BE2C (cell line): Measurements from ENCODE around the gene WDR72.

Source experiments
- DNase-seq: peaks from one replicate; pipeline ENCODE4 v3.0.0-alpha.2; 2020
- H3K27me3 ChIP-seq: fragments of 250-450 bp; sonication (Bioruptor Pico); 2 replicates; pipeline ENCODE4 v1.5.1; 2020; ENCODE audit warnings: mild to moderate bottlenecking
- H3K36me3 ChIP-seq: fragments of 250-450 bp; sonication (Bioruptor Pico); 2 replicates; pipeline ENCODE4 v1.5.1; 2020; ENCODE audit warnings: mild to moderate bottlenecking
- H3K4me1 ChIP-seq: fragments of 250-450 bp; sonication (Bioruptor Pico); 2 replicates; pipeline ENCODE4 v1.5.1; 2020
- H3K4me3 ChIP-seq: 2 replicates; pipeline ENCODE4 v1.5.1; 2011; ENCODE audit warnings: low read depth, low read length
- H3K9me3 ChIP-seq: fragments of 250-450 bp; sonication (Bioruptor Pico); 2 replicates; pipeline ENCODE4 v1.5.1; 2020
- TF ChIP-seq, protein P1 (sequence below): IDR thresholded peaks from 2 replicates; pipeline ENCODE4 v1.5.1; 2012; ENCODE audit warnings: mild to moderate bottlenecking, low read depth, low read length

The WDR72 gene

DNA sequence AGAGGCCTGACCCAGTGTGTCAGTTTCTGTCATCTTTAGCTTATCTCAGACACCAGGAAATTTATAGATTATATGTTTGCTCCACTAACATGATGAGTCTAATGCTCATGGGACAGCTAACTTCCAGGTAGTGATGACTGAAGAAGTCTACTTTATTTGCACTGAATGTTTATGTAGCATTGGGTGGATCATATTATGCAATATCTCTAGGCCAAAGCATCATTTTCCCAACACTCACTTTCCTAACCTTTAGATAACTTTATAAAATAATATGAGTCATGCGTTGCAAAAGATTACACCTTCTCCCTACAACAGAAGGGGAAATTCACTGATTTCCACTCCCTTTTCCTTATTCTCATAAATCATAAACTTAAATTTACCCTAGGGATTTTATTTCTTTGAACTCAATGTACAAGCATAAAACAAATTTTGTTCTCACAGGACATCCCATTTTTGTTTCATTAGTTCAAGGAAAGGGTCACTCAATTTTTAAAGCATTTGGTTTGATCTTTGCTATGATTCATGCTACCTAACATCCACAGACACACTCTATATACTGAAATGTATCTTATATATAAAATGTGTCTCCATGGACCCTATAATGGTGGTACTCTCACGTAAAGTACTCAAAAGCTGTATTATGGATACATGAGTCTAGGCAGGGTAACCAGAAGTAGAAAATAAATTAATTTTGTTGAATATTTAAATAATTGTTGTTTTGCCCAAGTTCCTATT is 225.2 kb downstream of the WDR72 start:
- H3K4me1 ChIP-seq: no peaks in the 10 kb centered on the region
- H3K36me3 ChIP-seq: no peaks in the 10 kb centered on the region
- H3K27me3 ChIP-seq: no peaks in the 10 kb centered on the region
- H3K4me3 ChIP-seq: no peak overlapping the region
- no peaks in the 10 kb centered on the region for H3K9me3 ChIP-seq
- no peak for DNase-seq
- TF ChIP-seq, protein P1, sequence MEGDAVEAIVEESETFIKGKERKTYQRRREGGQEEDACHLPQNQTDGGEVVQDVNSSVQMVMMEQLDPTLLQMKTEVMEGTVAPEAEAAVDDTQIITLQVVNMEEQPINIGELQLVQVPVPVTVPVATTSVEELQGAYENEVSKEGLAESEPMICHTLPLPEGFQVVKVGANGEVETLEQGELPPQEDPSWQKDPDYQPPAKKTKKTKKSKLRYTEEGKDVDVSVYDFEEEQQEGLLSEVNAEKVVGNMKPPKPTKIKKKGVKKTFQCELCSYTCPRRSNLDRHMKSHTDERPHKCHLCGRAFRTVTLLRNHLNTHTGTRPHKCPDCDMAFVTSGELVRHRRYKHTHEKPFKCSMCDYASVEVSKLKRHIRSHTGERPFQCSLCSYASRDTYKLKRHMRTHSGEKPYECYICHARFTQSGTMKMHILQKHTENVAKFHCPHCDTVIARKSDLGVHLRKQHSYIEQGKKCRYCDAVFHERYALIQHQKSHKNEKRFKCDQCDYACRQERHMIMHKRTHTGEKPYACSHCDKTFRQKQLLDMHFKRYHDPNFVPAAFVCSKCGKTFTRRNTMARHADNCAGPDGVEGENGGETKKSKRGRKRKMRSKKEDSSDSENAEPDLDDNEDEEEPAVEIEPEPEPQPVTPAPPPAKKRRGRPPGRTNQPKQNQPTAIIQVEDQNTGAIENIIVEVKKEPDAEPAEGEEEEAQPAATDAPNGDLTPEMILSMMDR: no peak

GRCh38 chr15:53530761-53531160 is 228.7 kb downstream of the WDR72 start:
- TF ChIP-seq, protein P1: no peak
- Histone ChIP-seq H3K36me3 (no peaks in the 10 kb centered on the region), H3K27me3 (no peaks in the 10 kb centered on the region), H3K9me3 (no peaks in the 10 kb centered on the region), H3K4me3 (no peak overlapping the region), H3K4me1 (no peaks in the 10 kb centered on the region)
- no peak for DNase-seq

DNA sequence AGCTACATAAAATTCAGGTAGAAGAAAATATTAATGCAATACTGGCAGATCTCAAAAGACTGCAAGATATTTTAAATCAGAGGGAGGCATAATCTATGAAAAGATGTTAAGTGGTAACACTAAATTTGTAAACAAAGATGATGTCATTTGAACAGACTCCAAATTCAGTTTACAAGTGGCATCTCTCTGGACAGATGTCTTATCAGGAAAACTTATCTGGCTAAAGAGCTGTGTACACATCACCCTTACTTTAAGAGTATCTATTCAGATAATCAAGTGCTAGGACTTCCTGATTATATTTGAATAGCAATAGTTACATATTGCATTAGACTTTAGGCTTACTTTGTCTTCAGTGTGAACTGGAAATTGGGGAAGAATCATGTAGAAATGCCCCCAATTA is 231.5 kb downstream of the WDR72 start:
- H3K4me1 ChIP-seq: no peaks in the 10 kb centered on the region
- H3K27me3 ChIP-seq: no peaks in the 10 kb centered on the region
- H3K36me3 ChIP-seq: no peaks in the 10 kb centered on the region
- no peak for DNase-seq
- no peaks in the 10 kb centered on the region for H3K9me3 ChIP-seq
- TF ChIP-seq, protein P1: no peak
- no peak overlapping the region for H3K4me3 ChIP-seq

- Histone ChIP-seq H3K9me3 (no peaks in the 10 kb centered on the region), H3K27me3 (no peaks in the 10 kb centered on the region), H3K4me3 (no peak overlapping the region), H3K36me3 (no peaks in the 10 kb centered on the region), H3K4me1 (no peaks in the 10 kb centered on the region)
- TF ChIP-seq, protein P1: no peak
- no peak for DNase-seq
Measured at GRCh38 chr15:53525894-53526293, 233.6 kb downstream of the WDR72 start.

DNA sequence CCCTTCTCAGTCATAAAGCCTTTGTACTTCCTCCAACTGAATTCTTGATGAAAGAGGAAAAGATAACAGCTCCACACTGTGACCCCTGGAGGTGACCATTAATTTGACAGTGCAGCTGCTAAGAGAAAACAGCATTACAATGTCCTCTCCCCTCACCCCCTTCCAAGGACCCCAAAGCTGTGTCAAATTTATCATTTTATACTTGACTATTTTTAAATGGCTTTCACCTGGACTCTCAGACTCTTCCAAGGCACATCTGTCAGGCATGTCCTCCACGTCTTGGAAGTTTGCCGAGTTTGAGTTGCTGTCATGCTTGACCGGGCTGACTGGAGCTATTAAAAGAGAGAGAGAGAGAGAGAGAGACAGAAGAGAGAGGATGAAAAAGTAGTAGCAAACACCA is 236.5 kb downstream of the WDR72 start:
- Histone ChIP-seq H3K4me1 (no peaks in the 10 kb centered on the region), H3K36me3 (no peaks in the 10 kb centered on the region), H3K27me3 (no peaks in the 10 kb centered on the region), H3K9me3 (no peaks in the 10 kb centered on the region), H3K4me3 (no peak overlapping the region)
- TF ChIP-seq, protein P1: no peak
- DNase-seq: peak; percentile 59

DNA sequence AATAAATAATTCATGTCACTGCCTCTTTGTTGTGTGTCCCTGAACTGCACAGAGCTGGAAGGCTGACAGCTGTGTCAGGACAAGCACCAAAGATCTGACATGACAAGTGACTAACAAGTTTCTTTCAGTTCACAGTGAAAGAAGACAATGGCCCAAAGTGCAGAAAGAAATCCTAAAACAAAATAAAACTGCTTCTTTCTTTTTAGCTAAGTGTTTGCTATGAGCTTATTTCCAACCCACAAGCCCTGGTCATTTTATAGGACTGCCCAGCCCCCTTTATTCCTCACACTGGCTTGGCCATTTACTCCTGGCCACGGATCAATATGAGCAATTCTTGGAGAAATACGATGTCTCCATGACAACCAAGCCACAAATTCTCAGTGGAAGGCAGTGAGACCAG is 238.5 kb downstream of the WDR72 start:
- no peaks in the 10 kb centered on the region for H3K27me3 ChIP-seq
- TF ChIP-seq, protein P1: no peak
- no peak overlapping the region for H3K4me3 ChIP-seq
- no peak for DNase-seq
- H3K9me3 ChIP-seq: no peaks in the 10 kb centered on the region
- H3K36me3 ChIP-seq: no peaks in the 10 kb centered on the region
- H3K4me1 ChIP-seq: no peaks in the 10 kb centered on the region
